Calu3 (cell line): ENCODE measurements around the gene IGF2BP2. TPM values are rescaled to one million over a fixed set of nuclear protein-coding genes. Genes with fewer than 3 reads are reported as not detected.

Experiments
- BruUV-seq: library from RNA; stranded (reverse); fragments of 400-500 nt; replicated peaks from 2 replicates; lab custom pipeline; 2021; lab: Mats Ljungman, UMichigan
- CTCF ChIA-PET: fragments of 300-600 bp; sonication (Branson Sonifier 250); formaldehyde crosslinking; loops from one replicate; lab custom pipeline; 2022; ENCODE audit warnings: antibody characterized with exemption; lab: Charles Lee
- DNase-seq: peaks from one replicate; pipeline ENCODE4 v3.0.0; 2022
- H3K27ac Mint-ChIP-seq: one replicate; pipeline ENCODE4 v1.8.0; 2022; ENCODE audit warnings: mixed read lengths; ENCODE audit not compliant: unreplicated experiment
- H3K27me3 Mint-ChIP-seq: one replicate; pipeline ENCODE4 v1.8.0; 2022; ENCODE audit warnings: mixed read lengths; ENCODE audit not compliant: unreplicated experiment
- H3K36me3 Mint-ChIP-seq: one replicate; pipeline ENCODE4 v1.8.0; 2022; ENCODE audit warnings: mild to moderate bottlenecking, moderate library complexity, mixed read lengths; ENCODE audit not compliant: insufficient read depth, unreplicated experiment
- H3K4me1 Mint-ChIP-seq: one replicate; pipeline ENCODE4 v1.8.0; 2022; ENCODE audit warnings: mild to moderate bottlenecking, low read depth, mixed read lengths; ENCODE audit not compliant: unreplicated experiment
- H3K4me3 Mint-ChIP-seq: one replicate; pipeline ENCODE4 v1.8.0; 2022; ENCODE audit warnings: mild to moderate bottlenecking, low read depth, moderate library complexity, mixed read lengths; ENCODE audit not compliant: unreplicated experiment
- H3K9me3 Mint-ChIP-seq: one replicate; pipeline ENCODE4 v1.8.0; 2022; ENCODE audit warnings: low read depth, mixed read lengths; ENCODE audit not compliant: unreplicated experiment
- intact Hi-C: fragments of 100-400 bp; cut with micrococcal nuclease; formaldehyde crosslinking; loops from one replicate; pipeline ENCODE4 v1.10.0; 2022; ENCODE audit not compliant: unreplicated experiment
- total RNA-seq: library from RNA; stranded (reverse); gene quantifications from 2 replicates; pipeline ENCODE4 v1.2.3, GENCODE V29; 2022
- TF ChIP-seq, protein P1 (sequence below): fragments of 200-600 bp; IDR thresholded peaks from one replicate; pipeline ENCODE4 v1.8.0; 2022; ENCODE audit warnings: antibody characterized with exemption; ENCODE audit not compliant: unreplicated experiment

Gene IGF2BP2
- total RNA-seq, 1 experiment from 2014 or later, result 156 TPM

DNA sequence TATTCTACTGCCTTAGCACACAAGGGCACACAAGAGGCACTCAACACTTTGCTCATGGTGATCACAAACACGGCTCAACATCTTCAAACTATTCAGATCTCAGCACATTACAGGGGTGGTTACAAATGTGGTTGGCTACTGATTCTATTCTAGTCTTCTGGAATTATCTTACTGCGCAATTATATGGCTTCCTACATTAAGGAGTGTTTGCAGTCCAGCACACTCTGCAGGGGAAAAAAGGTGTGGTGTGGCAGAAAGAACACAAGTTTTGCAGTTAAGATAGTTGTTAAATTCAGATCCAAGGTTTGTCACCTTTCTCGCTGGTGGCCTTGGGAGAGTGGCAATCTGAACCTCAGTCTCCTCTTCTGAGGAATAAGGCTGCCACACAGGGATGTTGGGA, 31.9 kb downstream of the IGF2BP2 start:
- no peak overlapping the region for H3K27ac Mint-ChIP-seq

DNA sequence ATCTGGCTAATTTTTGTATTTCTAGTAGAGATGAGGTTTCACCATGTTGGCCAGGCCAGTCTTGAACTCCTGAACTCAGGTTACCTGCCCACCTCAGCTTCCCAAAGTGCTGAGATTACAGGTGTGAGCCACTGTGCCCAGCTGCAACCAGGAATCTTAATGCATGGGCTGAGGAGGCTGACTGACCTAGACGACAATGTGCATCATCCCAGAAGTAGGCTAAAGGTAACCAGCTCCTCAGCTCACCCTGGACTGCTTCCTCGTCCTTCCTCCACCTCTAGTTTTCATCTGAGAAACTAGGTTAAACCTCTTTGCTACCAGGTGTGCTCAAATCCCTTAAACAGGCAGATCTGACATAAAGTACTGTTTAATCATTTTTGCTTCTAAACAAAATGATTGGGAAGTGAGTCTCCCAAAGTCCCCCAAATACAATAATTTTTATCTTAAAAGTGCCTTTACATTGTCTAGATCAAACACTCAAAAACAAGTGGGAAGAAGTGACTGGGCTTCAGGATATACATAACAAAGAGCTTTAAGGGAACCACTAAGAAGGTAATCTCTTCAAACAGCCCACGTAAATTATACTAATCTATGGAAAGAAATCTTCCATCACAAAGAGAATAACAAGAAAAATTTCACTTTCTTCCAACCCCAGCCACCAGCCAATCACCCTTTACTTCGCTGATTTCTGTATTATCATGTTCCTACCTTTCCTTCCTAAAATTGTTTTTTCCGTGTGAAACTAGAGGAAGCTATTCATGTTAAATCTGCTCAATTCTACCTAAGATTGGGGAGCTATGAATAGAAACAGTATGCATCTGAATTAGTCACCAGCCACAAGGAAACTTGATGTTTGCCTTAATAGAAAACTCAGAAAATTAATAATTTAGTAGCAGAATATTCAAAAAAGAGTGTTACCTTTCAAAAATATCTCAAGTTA, 34.7 kb downstream of the IGF2BP2 start:
- H3K27ac Mint-ChIP-seq, result peak overlapping the region; percentile 68
- peak overlapping the region; percentile 23 for H3K4me3 Mint-ChIP-seq
- no TSS peak for BruUV-seq
- H3K9me3 Mint-ChIP-seq, result no peaks in the 10 kb centered on the region
- peaks cover 74% of the 10 kb centered on the region for H3K4me1 Mint-ChIP-seq
- intact Hi-C loops, result no loop called here
- H3K36me3 Mint-ChIP-seq, result peaks cover 20% of the 10 kb centered on the region
- H3K27me3 Mint-ChIP-seq, result no peaks in the 10 kb centered on the region
- TF ChIP-seq, protein P1, sequence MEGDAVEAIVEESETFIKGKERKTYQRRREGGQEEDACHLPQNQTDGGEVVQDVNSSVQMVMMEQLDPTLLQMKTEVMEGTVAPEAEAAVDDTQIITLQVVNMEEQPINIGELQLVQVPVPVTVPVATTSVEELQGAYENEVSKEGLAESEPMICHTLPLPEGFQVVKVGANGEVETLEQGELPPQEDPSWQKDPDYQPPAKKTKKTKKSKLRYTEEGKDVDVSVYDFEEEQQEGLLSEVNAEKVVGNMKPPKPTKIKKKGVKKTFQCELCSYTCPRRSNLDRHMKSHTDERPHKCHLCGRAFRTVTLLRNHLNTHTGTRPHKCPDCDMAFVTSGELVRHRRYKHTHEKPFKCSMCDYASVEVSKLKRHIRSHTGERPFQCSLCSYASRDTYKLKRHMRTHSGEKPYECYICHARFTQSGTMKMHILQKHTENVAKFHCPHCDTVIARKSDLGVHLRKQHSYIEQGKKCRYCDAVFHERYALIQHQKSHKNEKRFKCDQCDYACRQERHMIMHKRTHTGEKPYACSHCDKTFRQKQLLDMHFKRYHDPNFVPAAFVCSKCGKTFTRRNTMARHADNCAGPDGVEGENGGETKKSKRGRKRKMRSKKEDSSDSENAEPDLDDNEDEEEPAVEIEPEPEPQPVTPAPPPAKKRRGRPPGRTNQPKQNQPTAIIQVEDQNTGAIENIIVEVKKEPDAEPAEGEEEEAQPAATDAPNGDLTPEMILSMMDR, result no peak
- peak; percentile 54 for DNase-seq
- CTCF ChIA-PET, result interaction anchor here (0.7 to 2.4 kb wide), 13 partner anchors 11 to 153 kb away, joined by 3 to 14 read pairs (median 3); no protein-coding TSS in a partner anchor

More for the DNA sequence above, 31.9 kb downstream of the IGF2BP2 start:
- TF ChIP-seq, protein P1, result no peak
- BruUV-seq, result no TSS peak
- H3K4me1 Mint-ChIP-seq, result peaks cover 80% of the 10 kb centered on the region
- CTCF ChIA-PET, result no interaction called here
- H3K27me3 Mint-ChIP-seq, result no peaks in the 10 kb centered on the region
- no peak for DNase-seq
- intact Hi-C loops, result no loop called here
- H3K9me3 Mint-ChIP-seq, result no peaks in the 10 kb centered on the region
- no peak overlapping the region for H3K4me3 Mint-ChIP-seq
- peaks cover 21% of the 10 kb centered on the region for H3K36me3 Mint-ChIP-seq

DNA sequence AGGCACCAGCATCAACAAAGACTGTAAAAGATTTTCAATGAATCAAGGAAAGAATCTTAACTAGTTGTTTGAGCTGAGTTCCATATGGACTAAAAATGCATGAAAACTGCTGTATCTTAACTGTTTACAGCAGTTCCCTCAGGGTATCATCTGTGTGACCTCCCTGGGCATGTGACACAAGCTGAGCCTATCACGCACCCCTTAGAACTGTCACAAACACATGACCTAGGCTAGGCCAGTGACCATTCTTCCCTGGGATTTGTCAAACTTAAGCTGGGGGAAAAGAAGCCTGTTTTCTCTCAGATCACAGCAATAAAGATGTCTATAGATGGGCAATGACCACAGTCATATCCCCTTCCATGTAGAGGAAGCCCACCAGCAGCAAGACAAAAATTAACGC, 35.7 kb downstream of the IGF2BP2 start:
- CTCF ChIA-PET, result interaction anchor here (0.5 to 3.6 kb wide), 8 partner anchors 8 to 154 kb away, joined by 3 to 23 read pairs (median 6); no protein-coding TSS in a partner anchor
- intact Hi-C loops, result no loop called here
- no peaks in the 10 kb centered on the region for H3K27me3 Mint-ChIP-seq

DNA sequence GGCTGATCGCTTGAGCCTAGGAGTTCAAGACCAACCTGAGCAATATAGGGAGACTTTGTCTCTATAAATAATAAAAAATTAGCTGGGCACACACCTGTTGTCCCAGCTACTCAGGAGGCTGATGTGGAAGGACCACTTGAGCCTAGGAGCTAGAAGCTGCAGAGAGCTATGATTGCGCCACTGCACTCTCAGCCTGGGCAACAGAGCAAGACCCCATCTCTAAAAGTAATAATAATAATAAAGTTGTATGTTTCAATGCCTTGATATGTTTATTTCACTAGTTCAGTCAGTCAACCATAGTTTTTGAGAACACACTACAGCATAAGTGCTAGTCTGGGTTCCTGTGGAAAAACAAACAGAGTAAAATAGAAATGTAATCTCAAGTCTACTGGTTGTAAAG, 36.5 kb downstream of the IGF2BP2 start:
- intact Hi-C loops, result no loop called here
- no peak for DNase-seq
- no TSS peak for BruUV-seq
- Mint-ChIP-seq H3K9me3 (no peaks in the 10 kb centered on the region), H3K27ac (no peak overlapping the region), H3K4me3 (no peak overlapping the region), H3K4me1 (peaks cover 74% of the 10 kb centered on the region), H3K36me3 (peaks cover 34% of the 10 kb centered on the region), H3K27me3 (no peaks in the 10 kb centered on the region)
- TF ChIP-seq, protein P1, result no peak
- CTCF ChIA-PET, result interaction anchor here (2.1 to 3.6 kb wide), 2 partner anchors 9 kb away, joined by 8 to 23 read pairs; no protein-coding TSS in a partner anchor

More for the DNA sequence above, 35.7 kb downstream of the IGF2BP2 start:
- H3K36me3 Mint-ChIP-seq, result peaks cover 30% of the 10 kb centered on the region
- BruUV-seq, result no TSS peak
- no peaks in the 10 kb centered on the region for H3K9me3 Mint-ChIP-seq
- TF ChIP-seq, protein P1, result no peak
- H3K4me3 Mint-ChIP-seq, result no peak overlapping the region
- no peak overlapping the region for H3K27ac Mint-ChIP-seq
- peaks cover 70% of the 10 kb centered on the region for H3K4me1 Mint-ChIP-seq
- no peak for DNase-seq
